SH-SY5Y (cell line): ENCODE results near the gene ZHX3.

Experiments
- GATA2 ChIP-seq: IDR thresholded peaks from 2 replicates; pipeline ENCODE4 v1.6.1; 2011; ENCODE audit warnings: mild to moderate bottlenecking, low read depth, low read length
- GATA3 ChIP-seq: IDR thresholded peaks from 2 replicates; pipeline ENCODE4 v1.6.1; 2011; ENCODE audit warnings: low read depth, mild to moderate bottlenecking, low read length, moderate library complexity

Gene ZHX3

DNA sequence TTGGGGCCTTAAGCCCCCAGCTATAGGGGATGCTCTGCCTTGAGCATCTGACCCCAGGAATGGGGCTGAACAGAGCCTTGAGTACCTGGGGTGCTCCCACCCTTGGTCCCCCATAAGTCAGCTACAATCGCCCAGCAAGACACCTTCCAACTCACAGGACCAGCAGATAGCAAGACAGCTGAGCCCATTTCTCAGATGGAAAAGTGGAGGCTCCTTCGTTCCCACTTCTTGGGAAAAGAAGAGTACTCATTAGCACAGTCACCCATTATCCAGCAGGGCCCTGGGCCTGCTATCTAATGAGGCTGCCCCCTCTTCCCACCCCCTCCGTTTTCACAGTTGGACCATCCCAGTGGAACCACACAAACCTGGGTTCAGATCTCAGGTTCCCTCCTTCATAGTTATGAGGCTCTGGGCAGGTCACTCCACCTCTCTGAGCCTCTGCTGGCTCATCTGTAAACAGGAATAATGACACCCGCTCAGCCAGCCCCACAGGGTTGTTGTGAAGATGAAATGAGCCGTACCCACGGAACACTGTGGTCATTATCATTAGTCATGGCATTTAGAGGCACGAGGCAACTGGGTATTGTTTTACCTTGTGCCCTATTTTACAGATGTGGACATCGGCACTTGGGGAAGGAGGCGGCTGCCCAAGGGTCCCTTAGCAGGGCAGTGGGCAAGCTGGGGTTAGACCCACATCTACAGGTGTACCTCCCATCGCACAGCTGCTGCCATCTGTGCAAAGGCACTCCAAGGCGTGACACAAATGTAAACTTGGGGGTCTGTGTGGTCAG lies 27.6 kb upstream of the ZHX3 start:
- TF ChIP-seq GATA3 (no peak), GATA2 (no peak)

DNA sequence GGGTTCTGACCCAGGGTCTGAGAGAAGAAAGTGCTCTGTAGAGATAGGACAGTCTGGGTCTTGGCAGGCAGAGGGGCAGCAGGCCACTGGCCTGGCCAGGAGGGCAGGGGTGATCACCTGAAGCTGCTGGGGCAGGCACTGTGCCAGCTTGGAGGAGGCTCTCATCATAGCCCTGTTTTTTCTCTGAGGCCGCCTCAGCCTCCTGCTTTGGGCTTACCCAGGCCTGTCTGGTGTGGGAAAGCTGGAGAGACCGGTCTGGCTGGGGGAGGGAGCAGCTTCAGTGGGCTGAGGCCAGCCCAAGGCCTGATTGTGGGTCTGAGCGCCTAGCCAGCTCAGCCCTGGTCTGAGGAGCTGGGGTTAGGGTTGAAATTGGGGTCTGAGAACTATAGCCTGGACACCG lies 26.9 kb upstream of the ZHX3 start:
- TF ChIP-seq GATA3 (no peak), GATA2 (no peak)

DNA sequence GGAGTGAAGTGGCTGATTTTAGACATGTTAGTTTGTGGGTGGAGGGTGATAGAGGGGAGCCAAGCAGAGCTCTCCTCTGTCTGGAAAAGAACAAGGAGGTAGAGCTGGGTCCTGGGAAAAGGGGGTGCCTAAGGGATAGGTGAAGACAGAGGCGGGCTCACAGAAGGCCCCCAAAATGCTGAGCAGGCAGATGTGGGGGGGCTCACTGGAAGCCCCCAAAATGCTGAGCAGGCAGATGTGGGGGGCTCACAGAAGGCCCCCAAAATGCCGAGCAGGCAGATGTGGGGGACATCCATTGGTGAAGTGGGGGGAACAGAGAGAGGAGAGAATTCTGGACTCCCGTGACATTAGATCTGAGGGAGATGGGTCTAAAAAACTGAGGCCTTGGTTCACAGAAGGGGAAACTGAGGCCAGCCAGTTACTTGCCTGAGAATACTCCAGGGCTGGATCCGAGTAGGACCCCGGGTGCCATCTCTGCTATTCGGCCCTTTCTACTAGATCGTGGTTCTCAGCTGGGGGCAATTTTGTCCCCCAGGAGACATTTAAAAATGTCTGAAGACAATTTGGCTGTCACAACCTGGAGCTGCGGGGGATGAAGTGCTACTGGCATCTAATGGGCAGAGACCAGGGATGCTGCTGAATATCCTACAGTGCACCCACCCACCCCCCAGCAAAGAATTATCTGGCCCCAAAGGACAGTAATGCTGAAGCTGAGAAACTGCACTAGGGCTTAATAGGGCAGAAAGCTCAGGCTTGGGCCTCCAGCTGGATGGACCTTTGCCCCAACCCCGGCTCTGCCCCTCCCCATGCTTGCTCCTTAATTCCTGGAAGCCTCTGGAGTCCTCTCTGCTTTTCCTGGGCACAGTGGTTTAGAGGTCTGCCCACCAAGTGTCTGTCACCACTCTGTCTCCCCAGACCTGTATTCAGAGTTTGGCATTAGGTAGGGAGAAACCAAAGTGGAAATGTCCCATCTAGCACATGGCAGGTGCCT lies 25.2 kb upstream of the ZHX3 start:
- TF ChIP-seq GATA3, result no peak

DNA sequence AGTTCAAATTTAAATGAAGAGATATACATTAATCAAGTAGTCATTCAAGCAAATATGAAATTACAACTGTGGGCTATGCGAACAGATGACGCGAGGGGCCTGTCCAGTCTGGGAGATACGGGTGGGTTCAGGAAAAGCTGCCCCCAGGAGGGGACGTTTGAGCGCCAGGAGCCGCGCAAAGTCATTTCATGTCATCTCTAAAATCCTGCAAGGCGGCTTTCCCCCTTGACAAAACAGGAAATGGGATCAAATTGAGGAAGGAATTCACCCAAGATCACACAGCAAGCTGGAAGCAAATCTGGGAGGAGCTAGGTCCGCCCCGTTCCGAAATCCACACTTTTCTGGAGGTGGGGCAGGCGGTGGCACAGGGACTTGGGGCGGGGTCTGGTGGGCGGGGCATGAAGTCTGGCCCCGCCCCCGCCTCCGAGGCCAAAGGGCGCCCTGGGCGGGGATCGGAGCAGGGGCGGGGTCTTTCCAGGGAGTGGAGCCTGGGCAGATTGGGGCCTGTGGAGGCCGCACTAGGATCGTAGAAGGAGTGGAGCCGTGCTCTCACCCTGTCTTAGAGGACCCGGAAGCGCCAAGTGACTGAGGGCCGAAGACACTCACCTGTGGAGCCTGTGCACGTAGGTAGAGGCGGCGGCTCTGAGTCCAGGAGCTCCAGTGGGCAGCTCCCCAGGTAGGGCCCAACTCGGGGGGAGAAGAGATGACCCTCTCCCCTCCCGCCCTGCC lies 23.0 kb upstream of the ZHX3 start, which contains the start of gene LPIN3:
Gene LPIN3 (plus strand): TSS at position 495 of the 729 bp plus-strand sequence. CDS start 4,983 bp downstream, outside the sequence.
- TF ChIP-seq GATA3 (no peak), GATA2 (no peak)

DNA sequence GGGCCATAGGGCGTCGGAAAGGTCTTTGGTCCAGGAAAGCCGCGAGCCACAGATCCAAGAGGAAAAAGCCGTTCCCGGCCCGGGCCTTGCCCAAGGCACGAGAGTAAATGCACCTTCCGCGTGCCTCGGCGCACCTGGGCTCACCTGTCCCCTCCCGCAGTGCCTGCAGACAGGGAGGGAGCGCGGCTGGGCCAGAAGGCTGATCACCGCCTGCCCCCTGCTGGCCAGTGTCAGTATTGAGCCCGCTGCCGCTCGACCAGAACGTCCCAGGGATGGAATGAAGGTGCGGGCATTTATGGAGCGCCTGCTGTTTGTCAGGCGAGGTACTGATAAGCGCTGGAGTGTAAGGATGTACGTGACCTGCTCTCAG lies 22.4 kb upstream of the ZHX3 start:
- TF ChIP-seq GATA2, result no peak

DNA sequence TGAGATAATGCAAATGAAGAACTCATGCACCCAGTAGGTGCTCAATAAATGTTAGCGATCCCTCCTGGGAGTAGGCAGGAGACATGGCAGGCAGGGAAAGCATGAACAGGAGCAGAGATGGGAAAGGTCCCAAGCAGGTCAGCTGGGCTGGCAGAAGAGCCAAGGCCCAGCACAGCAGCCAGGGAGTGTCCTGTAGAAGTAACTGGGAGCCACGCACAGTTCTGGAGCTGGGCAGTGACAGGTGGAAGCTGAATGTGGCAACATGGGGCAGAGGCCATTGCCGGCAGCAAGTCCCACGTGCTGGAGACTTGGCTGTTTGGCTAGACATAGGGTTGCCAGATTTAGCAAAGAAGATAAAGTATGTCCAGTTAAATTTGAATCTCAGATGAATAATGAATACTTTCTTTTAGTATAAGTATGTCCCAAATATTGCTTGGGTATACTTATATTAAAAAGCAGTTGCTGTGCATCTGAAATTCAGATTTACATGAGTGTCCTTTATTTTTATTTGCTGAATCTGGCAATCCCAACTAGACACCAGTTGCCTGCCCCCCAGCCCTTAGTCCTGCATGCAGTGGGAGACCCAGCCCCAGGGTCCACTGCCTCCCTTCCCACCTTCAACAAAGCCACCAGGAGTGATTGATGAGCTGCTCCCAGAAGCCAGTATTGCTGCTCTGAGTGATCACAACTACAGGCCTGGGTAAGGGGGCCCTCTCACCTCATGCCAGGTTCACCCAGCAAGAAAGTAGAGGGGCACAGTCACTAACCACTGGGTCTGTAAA lies 19.4 kb upstream of the ZHX3 start:
- TF ChIP-seq GATA2, result no peak
- no peak for TF ChIP-seq GATA3

DNA sequence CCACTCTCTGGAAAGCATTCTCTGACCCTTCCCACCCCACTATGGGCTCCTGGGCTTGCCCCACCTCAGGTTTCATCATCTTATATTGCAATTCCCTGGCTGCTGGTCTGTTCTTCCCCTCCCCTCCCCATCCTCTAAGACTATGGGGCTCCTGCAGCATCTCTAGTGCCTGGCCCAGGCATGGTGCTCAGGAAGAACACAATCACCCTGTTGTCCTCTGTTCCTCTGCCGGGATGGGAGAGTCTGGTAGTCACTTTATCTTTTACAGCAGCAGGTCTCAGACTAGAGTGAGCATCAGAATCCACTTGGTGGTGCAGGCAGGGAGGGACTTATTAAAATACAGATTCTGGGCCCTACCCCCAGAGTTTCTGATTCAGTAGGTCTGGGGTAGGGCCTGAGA lies 18.1 kb upstream of the ZHX3 start:
- TF ChIP-seq GATA2 (no peak), GATA3 (no peak)

DNA sequence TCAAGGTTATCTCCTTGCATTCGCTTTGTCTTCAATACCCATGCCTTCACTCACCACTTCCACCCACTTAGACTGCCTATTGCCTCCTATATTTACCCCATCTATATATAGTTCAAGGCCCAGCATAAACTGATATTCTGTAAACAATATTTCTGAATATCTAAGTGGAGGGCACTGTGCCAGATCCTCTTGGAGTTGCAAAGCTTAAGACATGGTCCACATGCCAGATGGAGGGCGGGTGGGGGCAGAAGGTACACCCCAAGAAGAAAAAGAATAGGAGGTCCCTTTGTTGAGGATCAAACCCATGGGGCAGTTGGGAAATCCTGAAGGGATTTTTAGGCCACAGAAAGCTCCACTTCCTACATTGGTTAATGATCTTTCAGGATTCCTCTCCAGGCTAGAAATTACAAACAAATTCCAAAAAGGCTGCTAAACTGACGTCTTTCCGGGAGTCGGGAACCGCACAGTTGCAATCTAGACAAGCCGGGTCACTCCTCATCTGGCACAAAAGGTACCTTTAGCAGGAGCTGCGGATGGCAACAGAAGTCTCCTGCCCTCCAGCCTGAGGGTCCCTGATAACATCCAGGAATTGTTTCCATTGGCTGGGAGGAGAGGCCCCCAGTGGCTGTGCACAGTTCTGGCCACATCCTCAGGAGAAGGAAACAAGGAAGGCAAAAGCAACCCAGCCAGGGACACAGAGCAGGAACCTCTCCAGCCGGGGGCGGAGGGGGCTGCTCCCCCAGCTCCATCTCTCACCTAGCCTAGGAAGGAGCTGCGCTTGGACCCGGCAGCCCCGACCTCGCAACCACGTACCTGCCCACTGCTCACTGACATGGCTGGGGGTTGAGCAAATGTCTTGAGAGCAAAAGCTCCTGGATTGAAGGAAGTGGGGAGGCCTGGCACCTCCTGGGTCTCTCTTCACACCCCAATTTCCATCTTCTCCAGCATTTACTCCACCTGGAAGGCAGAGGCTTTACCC lies 17.2 kb upstream of the ZHX3 start:
- TF ChIP-seq GATA2 (no peak), GATA3 (no peak)

DNA sequence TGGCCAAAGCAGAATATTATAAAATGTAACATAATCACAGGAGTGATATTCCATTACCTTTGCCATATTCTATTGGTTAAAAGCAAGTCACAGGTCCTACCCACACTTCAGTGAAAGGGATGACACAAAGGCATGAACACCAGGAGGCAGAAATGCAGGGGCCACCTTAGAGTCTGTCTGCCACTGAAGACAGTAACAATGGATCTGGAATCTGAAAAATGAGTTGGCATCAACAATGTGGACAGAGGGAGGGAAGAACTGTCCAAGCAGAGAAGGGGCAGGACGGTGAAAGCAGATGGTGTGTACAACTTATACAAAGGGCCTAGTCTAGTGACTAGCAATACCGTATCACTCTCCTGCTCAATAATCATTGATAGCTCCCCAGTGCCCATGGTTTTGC lies 16.5 kb upstream of the ZHX3 start:
- no peak for TF ChIP-seq GATA3
- no peak for TF ChIP-seq GATA2

DNA sequence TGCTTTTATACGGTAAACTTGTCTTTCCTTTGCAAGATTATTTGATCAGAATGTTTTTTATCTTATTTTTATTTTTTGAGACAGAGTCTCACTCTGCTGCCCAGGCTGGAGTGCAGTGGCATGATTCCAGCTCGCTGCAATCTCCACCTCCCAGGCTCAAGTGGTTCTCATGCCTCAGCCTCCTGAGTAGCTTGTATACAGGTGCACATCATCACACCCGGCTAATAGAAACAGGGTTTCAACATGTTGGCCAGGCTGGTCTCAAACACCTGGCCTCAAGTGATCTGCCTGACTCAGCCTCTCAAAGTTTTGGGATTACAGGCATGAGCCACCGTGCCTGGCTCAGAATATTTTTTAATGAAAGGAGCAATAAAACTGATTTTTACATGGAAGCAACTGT lies 14.2 kb upstream of the ZHX3 start:
- TF ChIP-seq GATA3 (no peak), GATA2 (no peak)

DNA sequence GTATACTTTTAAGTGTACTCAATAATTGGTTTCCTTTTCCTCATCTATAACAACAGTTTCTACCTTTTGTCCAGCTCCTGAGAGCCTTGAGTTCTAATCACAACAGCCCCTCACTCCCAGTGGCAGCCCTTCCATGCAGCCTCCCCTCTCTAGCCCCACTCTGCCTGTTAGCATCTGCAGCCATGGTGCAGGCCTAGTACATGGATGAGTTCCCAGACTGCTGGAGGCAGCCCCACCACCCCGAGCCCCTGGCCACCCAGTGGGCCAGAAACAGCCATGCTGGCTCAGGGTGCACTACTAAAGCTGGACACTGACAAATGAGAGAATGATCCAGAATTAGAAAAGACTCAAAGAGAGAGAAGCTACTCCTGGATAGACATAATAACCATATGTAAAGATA lies 13.4 kb upstream of the ZHX3 start:
- no peak for TF ChIP-seq GATA3
- no peak for TF ChIP-seq GATA2

DNA sequence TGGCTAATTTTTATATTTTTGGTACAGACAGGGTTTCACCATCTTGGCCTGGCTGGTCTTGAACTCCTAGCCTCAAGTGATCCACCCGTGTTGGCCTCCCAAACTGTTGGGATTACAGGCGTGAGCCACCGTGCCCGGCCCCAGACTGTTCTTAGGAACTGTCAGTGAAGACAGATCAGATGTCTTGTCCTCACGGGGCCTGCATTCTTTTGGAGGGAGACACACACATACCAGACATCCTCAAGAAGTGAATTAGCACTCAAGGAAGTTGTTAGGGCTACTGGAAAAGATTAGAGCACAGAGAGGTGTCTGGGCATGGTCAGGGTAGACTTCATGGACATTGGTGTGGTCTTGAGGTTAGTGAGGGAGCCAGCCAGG lies 12.8 kb upstream of the ZHX3 start:
- no peak for TF ChIP-seq GATA3
- TF ChIP-seq GATA2, result no peak
